NB4 (cell line): Measurements from ENCODE around the gene MET.

Source experiments
- CTCF ChIP-seq: IDR thresholded peaks from one replicate; pipeline ENCODE4 v1.5.1; 2012; ENCODE audit warnings: low read depth, low read length
- MYC ChIP-seq: IDR thresholded peaks from 2 replicates; pipeline ENCODE4 v1.6.1; 2011; ENCODE audit warnings: low read depth, low read length
- POLR2A ChIP-seq: IDR thresholded peaks from 2 replicates; pipeline ENCODE4 v1.6.1; 2011; ENCODE audit warnings: mild to moderate bottlenecking; ENCODE audit not compliant: insufficient read length; ENCODE audit errors: extremely low read depth
- TF ChIP-seq, protein P1 (sequence below): IDR thresholded peaks from 2 replicates; pipeline ENCODE4 v1.6.1; 2011; ENCODE audit warnings: low read depth, low read length

- TF ChIP-seq CTCF (no peak), POLR2A (no peak), MYC (no peak)
- TF ChIP-seq, protein P1, sequence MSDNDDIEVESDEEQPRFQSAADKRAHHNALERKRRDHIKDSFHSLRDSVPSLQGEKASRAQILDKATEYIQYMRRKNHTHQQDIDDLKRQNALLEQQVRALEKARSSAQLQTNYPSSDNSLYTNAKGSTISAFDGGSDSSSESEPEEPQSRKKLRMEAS: no peak
These were observed 156.3 kb downstream of the MET start for GRCh38 chr7:116828281-116828680.
